NCI-H510A (cell line): ENCODE data around the gene ADORA2A.

Source experiments
- DNase-seq: peaks from one replicate; lab custom pipeline; 2025; lab: John Stamatoyannopoulos, UW

The ADORA2A gene

GRCh38 chr22:24453853-24454252 lies 26.5 kb downstream of the ADORA2A start:
- no peak for DNase-seq

- no peak for DNase-seq
These were observed 27.6 kb downstream of the ADORA2A start for GRCh38 chr22:24455039-24455438.

DNA sequence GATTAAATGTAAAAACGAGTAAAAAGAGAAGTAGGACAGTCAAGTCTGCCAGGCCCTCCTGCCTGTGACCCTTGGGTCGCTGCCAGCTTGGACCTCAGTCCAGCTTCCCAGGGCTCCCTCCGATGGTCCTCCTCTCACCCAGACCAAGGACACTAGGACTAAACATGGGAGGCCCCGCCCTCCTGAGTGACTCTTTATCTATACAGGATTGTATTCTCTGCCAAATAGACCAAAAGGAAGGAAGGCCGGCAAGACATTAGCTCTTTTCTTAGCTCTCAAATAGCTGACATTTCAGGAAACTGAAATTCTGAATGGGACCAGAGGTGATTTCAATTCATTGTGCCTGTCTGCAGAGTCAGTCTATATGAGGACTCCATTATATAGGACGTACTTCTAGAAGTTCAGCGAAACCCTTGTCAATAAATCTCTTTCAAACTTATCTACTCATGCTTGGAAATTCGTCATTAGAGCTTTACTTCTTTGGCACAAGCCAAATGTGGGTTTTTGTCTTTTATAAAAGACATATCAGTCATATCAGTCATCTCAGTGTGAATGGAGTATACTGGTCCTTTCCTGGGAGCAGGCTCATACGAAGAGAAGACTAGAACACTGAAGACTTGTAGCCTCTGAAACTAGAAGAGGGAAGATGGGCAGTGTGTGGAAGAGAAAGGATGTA lies 28.5 kb downstream of the ADORA2A start:
- no peak for DNase-seq

- DNase-seq, result no peak
These were observed 30.6 kb downstream of the ADORA2A start for GRCh38 chr22:24457894-24458420.

DNA sequence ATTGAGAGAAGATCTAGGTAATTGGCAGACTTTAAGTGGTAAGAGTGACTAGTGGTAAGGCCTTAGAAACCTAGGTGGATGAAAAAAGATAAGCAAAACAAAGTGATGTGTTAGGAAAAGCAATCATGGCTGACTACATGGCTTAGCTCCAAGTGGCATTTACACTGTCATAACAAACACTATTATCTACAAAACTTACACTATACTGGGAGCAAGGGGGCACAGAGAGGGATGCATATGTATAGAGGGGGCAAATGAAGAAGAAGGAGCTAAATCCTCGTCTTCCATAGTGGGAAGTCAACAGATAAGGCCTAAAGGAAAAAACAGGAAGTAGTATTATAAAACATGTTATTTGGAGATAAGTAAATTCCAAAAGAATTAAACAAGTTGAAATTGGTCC lies 32.5 kb downstream of the ADORA2A start:
- no peak for DNase-seq

DNA sequence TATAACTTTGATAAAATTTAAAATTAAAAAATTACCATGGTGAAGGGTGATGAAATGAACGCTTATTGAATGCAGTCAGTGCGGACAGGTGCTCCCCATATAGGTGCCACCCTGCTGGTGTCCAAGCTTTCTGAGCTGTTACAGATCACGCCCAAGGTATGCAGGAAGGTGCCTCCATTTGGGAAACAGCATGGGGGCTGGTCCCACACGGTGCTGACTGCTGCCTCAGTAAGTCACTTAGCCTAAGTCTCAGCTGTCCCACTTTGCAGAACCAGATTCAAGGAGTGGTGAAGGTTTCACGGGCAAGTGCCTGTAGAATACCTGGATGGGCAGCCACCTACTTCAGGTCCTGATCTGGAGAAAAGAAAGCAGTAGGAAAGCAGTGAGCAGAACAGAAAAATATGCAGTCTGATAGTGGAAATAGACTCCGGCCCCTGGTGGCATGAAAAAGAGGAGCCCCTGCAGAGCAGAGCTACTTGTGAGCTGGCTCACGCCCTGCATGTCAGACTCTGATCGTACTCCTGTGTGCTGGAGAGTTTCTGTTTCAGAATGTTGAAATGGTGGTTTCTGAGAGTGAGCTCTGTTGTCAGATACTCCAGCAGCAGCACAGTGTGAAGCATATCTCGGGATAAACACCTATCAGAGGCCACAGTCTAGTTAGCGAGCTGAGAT lies 33.2 kb downstream of the ADORA2A start:
- no peak for DNase-seq

GRCh38 chr22:24463071-24463760 lies 35.8 kb downstream of the ADORA2A start:
- no peak for DNase-seq

DNA sequence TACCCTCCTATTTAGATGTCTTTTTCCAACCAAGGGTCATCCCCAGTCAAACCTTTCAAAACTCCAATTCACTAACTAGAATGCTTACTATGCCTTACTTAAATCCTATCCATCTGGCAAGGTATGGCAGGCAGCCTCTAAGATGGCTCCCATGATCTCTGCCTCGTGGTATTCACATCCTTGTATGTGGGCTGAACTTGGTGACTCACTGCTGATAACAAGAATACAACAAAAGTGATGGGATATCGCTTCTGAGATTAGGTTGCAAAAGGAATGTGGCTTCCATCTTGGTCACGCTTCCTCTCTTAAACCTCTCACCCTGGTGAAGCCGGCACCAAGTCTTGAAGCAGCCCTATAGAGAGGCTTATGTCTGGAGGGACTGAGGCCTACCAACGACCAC lies 38.2 kb downstream of the ADORA2A start:
- DNase-seq, result no peak

- no peak for DNase-seq
These were observed 38.6 kb downstream of the ADORA2A start for GRCh38 chr22:24465975-24466374.

DNA sequence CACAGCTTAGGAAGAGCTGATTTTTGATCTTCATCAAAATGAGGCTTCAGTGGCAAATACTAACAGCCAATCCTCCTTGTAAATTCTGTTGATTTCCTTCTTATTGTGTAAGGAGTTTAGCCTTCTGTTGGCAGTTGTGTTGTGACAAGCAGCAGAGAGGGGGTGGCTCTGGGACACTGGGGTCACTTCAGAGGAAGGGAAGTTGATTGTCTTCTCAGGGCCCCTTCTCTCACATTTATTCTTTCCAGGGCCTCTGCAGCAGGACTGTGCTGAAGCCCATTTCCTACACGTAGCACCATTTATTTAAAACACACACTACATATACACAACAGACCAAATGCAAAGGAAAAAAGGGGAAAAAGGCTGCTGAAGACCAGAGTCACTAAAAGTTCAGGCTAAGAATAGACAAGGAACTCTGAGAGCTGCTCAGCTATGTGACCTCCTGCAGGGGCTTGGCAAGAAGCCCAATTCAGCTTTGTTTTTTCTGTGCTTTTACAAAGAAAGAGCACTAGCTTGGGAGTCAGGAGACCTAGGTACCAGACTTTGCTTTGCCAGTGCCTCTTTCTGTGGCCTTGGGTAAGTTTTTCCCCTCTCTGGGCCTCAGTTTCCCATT lies 39.4 kb downstream of the ADORA2A start:
- no peak for DNase-seq

- no peak for DNase-seq
These were observed 39.9 kb downstream of the ADORA2A start for GRCh38 chr22:24467340-24467739.

- DNase-seq, result no peak
These were observed 44.2 kb downstream of the ADORA2A start for GRCh38 chr22:24471570-24471969.

DNA sequence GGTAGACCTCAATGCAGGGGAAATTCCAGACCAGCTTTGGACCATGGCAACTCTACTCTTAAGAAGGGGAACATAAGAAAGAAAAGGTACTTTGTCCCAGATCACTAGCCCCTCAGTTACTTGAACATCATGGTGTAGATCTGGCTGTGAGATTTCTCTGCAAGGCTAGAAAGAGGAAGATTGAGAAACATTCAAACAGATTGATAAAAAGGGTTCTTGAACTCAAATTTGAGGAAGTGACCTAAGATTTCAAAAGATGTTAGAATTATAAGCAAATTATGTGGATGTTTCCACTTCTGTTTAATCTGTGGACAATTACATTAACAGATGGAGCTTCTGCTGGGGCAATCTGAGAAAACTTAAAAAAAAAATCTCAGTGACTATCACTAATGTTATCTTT lies 45.9 kb downstream of the ADORA2A start:
- DNase-seq, result no peak

DNA sequence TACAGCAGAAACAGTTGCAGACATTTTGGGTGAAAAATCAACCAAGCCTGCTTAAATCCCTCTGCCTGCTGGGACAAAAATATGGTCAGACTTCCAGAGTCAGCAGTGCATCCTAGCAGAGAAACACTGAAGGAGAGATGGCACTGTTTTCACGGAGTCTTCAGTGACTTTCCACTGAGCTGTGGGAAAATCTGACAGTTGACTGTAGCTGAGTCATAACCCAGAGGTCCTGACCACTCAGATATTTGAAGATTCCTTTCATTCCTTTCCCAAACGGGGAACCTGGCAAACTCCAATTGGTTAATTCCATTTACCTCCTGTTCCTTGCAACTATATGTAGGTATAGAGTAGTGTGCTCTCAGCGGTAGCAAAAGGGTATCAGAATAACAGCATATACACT lies 46.8 kb downstream of the ADORA2A start:
- DNase-seq, result no peak

- no peak for DNase-seq
These were observed 47.4 kb downstream of the ADORA2A start for GRCh38 chr22:24474649-24475255.

DNA sequence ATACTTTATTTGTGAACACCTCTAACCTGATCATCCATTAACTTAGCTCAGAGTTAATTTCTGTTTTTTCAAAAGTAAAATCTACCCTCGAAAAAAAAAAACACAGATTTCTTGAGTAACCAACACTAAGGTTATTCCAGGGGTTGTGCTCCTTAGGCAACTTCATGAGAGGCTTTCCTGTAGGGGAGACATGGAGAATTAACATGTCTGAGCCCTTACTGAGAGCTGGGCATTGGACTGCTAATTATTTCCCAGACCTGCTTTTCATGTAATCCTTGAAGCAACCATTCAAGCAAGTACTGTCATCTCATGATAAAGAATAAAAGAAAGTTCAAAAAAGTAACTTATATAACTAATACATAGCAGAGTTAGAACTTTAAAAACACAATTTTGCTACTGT lies 54.2 kb downstream of the ADORA2A start:
- no peak for DNase-seq

GRCh38 chr22:24482575-24482974 lies 55.2 kb downstream of the ADORA2A start:
- no peak for DNase-seq

DNA sequence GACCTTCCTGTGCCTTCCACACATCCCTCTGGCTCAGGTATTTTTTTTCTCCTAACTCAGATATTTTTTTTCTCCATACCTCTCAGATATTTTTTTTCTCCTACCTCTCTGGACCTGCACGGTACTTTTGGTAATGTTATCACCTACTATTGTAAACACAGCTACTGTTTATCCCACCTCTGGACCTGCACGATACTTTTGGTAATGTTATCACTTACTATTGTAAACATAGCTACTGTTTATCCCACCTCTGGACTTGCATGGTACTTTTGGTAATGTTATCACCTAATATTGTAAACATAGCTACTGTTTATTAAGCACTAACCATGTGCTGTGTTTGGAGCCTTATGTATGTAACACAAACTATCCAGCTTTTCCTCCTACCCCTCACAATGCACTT lies 55.6 kb downstream of the ADORA2A start:
- no peak for DNase-seq

GRCh38 chr22:24483976-24484545 lies 56.7 kb downstream of the ADORA2A start:
- no peak for DNase-seq

- no peak for DNase-seq
These were observed 57.8 kb downstream of the ADORA2A start for GRCh38 chr22:24485170-24485569.

DNA sequence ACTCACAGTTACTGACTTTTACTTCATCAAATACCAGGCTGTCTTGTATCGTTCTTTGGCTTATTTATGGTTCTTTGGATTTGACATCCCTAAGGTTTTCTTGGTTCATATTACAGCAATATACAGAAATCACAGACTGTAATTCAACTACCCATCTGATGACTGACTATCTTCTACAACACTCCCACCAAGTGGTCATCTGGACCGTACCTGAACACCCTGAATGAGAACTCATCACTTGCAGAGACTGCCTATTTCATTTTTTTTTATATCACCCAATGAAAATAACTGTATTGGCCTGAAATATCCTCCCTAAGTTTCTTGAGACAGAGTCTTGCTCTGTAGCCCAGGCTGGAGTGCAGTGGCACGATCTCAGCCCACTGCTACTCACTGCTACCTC lies 58.2 kb downstream of the ADORA2A start:
- no peak for DNase-seq

DNA sequence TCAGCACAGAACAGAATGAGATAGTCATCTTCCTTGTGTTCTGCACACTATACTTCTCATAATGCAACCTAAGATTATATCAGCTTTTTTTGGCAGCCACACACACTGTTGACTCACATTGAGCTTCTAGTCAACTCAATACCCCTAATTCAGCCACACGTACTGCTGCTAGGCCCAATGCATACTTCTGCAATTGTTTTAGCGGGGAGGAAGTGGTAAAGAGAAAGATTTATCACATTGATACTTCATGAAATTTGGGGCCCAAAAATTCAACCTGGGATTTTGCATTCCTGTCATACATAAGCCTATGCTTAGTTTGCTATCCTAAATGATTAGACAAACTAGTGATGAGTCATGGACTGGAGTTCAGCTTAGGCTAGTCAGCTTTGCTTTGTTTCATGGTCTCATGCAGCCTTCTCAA lies 59.1 kb downstream of the ADORA2A start:
- DNase-seq, result no peak
